GM18867 (cell line): ENCODE results near the gene EIF3J.
A peak's percentile ranks its signal among the peaks of the same experiment; 100 is the strongest.
"Not testable (repeated sequence)": the region's sequence is repeated elsewhere in the genome, so short reads cannot be mapped to it uniquely, and the experiment has no call there.

Source experiments
- ATAC-seq: cut with Tn5 transposase; IDR thresholded peaks from one replicate; pipeline ENCODE4 v1.9.1; 2021; ENCODE audit warnings: mild to moderate bottlenecking, moderate library complexity; ENCODE audit not compliant: unreplicated experiment

Gene EIF3J

DNA sequence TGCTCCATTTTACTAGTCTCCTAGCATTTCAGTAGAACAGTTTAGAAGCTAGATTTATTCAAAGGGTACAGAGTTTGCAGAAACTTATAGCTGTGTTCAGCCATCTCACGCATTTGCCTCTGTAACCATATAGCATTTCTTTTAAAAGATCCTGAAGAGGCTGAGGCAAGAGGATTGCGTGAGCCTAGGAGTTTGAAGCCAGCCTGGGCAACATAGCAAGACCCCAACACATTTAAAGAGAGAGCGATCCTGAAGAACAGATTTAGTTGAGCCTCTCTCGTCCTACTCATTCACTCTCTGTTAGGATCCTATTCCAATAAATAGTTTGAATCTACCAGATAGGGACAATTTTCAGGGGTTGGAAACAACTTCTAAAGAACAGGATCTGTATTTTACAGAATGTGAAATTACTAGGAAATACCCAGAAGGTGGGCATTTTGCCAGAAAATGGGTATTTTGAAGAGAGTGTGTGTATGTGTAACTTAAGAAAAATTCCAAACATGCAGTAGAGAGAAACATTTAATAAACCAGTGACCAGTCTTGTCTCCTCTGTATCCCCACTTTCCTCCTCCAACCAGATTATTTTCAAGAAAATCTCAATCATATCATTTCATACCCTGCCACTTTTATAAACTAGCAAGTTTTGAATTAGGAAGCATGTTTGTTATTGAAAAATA, 4.5 kb downstream of the EIF3J start:
- ATAC-seq, result no peak

- no peak for ATAC-seq
Measured at GRCh38 chr15:44542596-44542995, 5.6 kb downstream of the EIF3J start.

DNA sequence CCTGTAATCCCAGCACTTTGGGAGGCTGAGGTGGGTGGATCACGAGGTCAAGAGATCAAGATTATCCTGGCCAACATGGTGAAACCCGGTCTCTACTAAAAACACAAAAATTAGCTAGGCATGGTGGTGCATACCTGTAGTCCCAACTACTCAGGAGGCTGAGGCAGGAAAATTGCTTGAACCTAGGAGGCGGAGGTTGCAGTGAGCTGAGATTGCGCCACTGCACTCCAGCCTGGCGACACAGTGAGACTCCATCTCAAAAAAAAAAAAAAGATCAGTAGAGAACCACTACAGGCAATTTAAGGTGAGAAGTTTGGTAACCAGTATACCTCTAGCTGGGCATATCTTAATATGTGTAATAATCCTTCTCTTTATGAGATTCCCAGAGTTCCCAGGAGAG, 7.8 kb downstream of the EIF3J start:
- ATAC-seq, result not testable (repeated sequence)

DNA sequence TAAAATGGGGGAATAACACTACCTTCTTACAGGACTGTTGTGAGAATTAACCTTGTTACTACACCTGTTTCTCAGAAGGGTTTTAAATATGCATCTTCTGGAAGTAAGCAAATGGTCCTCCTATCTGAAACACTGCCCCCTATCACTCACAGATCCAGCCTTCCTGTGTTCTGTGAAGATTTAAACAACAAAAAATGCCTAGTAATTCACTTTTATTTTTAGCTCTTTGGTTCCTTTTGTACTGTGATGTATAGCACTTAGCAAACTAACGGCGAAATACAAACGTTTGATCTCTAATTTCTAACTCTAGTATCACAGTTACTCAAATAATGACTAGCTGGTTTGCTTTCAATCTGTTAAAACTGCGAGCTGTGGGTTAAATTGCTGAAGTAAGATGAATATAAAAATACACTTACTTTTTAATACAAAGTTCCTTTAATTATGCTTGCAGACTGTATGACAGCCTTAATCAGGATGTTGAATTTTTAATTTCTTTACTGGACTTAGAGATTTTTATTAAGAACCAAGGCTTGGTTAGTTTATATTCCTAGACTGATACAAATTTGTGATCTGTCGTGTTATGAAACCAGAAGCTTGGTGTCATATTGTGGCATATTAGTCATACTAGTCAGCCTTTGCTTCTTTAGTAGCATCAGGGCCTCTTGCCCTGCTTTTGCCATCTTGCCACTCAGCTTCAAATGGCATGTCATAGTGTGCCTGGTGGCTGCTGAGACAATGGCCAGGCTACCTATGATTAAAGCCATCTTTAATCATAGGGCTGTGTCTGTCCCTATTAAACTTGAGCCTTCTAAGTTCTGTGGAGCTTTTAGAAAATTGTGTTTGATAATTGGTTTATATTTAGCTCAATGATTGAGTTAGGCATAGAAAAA, 9.2 kb downstream of the EIF3J start:
- peak; percentile 79 for ATAC-seq

GRCh38 chr15:44549152-44549551, 12.2 kb downstream of the EIF3J start:
- ATAC-seq, result not testable (repeated sequence)

DNA sequence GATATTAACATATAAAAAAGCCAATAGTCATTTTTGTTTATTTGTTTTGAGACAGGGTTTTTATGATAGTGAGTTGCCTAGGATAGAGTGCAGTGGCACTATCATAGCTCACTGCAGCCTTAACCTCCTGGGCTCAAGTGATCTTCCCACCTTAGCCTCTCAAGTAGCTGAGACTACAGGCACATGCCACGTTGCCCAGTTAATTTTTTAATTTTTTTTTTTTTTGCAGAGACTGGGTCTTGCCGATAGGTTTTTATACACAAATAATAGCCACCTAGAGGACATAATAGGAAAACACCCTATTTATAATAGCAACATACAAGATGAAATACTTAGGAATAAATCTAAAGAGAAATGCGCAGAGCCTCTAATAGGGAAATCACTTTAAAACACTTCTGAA, 13.3 kb downstream of the EIF3J start:
- no peak for ATAC-seq

GRCh38 chr15:44550734-44551133, 13.8 kb downstream of the EIF3J start:
- no peak for ATAC-seq

DNA sequence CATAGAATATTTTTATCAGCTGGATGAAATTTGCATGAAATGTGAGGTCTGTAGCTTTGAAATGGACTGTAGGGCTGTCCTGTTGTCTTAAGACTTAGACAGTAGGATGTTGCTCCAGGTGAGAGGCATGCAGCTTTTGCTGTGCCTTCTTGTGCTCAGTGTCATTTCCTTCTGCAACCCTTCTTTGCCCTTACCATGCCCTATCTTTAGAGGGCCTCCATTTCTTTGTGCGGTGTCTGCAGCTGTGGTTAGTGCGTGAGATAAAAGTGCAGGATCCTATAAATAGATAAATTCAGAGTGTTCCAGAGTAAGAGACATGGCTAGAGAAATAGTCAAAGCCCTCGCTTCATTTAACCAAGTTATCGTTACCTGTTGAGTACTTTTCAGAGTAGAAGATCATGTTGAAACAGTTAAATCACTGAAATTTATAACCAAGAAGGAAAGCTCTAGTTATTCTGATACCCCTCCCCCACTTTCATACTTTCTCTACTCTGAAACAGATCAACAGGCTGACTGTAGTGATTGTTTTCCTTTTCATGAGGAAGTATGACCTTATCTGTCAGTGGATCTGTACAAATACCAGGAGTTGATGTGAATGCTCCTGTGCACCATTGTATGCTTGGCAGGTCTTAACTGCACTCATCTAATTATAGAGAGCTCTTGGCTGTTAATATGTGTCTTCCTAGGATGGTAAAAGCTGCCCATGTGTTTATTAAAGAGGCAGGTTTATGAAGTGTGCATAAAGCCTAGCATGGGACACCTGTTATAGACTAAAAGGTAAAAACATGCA, 18.2 kb downstream of the EIF3J start:
- no peak for ATAC-seq

DNA sequence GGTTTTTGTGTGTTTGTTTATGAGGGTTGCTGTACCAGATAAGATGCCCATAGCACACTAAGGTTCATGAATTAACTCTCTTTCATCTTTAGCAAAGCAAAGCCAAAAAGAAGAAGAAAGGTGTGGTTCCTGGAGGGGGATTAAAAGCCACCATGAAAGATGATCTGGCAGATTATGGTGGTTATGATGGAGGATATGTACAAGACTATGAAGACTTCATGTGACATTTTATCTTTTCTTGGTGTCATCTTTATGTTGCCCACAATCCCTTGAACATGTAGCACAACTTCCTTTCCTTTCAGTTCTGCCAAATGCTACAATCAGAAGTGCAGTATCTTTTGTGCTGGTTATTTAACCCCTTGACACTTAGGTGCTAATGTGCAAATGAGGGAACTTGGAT, 24.0 kb downstream of the EIF3J start:
- ATAC-seq, result not testable (repeated sequence)

- ATAC-seq, result no peak
Measured at GRCh38 chr15:44565387-44566154, 28.6 kb downstream of the EIF3J start.

DNA sequence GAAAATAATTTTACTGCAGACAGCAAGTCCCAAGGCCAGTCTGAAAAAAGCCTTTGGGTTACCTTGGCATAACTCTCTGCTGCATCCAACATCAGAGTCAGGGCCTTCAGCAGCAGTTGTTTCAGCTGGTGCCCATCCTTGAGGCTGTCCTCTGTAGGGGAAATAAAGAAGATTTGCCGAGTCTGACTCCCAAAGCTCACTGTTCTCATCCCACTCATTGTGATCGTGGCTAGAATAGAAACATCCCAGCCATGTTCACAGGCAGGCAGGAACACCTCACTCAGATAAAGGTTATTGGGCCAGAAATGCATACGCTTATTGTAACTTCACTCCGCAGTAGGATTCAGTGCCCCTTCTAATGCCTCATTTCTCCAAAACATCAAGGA, 29.2 kb downstream of the EIF3J start:
- no peak for ATAC-seq

DNA sequence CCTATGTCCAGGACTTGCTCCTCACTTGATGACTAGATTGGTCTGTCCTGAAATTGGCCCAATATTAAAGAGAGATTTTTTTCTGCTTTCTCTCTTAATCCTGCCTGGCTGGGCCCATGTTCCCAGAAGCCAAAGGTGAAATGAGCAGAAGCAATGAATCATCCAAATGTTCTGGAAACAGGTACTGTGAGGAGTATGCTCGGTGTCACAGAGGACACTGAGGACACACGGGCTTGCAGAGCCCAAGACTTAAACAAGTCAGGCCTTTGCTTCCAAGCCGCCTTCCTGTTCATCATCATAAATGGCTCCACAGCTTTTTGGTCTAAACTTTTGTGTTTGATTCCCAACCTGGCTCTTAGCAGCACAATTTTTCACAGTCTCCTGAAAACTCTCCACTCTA, 31.4 kb downstream of the EIF3J start:
- ATAC-seq, result no peak

DNA sequence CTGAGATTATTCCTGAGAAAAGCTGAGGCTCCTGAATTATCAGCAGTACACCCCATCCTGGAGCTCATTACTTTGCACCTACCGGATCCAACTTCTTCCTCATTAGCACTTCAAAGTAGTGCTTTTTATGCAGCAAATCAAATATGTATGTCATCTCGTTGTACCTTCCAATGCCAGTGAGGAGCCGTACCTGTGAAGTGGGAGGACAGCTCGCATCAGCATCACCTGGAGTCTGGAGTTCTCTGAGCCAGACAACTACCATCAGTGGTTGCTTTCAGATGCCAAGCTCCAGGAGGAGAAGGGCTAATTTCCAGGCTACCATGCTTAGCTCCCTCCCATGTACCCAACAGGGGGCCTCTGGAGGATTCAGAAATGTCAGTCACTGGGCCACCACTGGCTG, 32.4 kb downstream of the EIF3J start:
- no peak for ATAC-seq

DNA sequence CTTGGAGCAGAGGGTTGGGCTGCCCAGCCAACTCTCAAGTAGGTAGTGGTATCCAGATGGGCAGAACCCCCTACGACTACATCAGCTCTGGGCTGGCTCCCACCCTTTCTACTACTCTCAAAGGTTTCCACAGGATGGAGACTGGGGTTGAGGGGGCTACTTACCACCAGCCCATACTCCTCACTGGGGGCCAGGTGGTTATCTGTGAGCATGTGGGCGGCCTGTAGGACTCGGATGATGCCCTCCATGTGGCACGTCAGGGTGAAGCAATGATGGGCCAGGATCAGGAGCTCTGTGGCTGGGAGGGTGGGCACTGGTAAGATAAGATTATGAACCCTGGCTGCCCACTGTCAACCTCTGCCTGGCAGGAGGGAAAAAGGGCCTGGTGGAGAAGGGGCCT, 33.4 kb downstream of the EIF3J start:
- ATAC-seq, result no peak

- no peak for ATAC-seq
Measured at GRCh38 chr15:44573386-44573785, 36.4 kb downstream of the EIF3J start.

- no peak for ATAC-seq
Measured at GRCh38 chr15:44574734-44575133, 37.8 kb downstream of the EIF3J start.

GRCh38 chr15:44580105-44580504, 43.2 kb downstream of the EIF3J start:
- no peak for ATAC-seq

DNA sequence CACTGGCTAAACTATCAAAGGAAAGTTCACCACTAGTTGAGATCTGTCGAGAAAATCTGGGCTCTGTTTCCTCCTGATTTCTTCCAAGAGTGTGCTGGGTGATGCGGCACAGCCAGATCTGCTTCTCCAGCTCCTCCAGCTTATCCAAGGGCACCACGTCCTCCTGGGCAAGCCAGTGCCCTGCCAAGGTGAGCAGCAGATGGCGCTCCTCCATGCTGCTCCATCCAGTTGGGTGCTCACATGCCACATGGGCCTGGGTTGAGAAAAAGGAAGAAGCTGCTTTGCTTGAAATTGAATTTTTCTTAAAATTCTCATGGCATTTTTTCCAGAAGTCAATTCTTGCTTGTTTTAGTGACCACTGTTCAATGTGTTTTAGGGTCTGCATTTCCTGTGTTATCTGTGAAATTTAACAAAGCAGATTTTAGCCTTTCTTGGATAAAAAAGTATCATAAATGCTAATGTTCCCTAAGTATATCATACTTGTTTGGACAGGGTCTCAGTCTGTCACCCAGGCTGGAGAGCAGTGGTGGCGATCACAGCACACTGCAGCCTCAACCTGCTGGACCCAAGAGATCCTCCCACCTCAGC, 47.3 kb downstream of the EIF3J start:
- ATAC-seq, result no peak

GRCh38 chr15:44585633-44586032, 48.7 kb downstream of the EIF3J start:
- ATAC-seq, result no peak

GRCh38 chr15:44588541-44588940, 51.6 kb downstream of the EIF3J start:
- no peak for ATAC-seq
